Measurements from ENCODE around the gene CASZ1. TPM values are rescaled to one million over a fixed set of nuclear protein-coding genes. Genes with fewer than 3 reads are reported as not detected.

CASZ1 gene
- total and polyA plus RNA-seq, 10 of the 15 experiments (the other 5 are each of a cell fraction or from before 2014, with no cell fraction given): 0.52 to 9.8 (median 3.7) TPM

DNA sequence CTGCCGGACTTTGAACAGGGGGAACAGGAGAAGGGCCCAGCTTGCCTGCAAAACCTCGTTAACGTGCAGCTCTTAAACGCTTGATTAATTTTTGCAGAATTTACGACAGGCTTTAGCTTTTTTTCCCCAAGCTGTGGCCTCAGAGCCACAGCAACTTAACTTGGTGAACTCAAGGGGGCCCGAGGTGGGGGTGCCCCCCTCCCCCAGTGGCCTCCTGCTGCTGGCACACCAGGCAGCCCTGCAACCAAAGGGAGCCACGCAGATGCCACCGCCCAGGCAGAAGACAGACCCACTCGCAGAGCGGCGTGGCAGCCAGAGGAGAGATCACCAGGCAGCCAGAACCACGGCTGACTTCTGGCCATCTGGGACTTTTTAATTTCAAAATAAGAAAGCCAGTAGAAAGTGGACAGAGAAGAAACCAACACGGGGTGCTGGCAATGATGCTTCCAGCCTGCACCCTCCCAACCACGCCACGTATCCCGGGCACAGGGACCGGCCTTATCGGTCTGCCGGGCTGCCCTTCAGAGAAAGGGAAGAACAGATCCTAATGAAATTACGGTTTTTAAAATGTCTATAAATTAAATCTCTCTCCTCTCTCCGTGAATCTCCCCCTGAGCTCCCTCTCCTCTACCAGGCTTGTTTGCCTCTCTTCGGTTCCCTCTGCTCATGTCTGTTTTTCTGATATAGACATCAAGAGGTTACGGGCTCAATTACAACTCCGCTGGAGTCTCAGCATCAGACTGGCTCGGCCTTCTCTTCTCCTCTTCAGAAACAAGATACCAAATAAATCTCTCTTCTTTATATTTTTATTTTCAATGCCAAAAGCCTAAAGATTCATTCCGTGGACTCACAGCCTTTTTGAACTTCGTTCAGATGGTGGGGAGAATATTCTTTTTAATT, 6.4 kb downstream of the CASZ1 start:
- Histone ChIP-seq H3K9me3 (replicated peaks; ENCODE audit: control insufficient read depth, insufficient read depth, low read length) (no peaks in the 10 kb centered on the region), H3K79me2 (ENCODE audit: control insufficient read depth, insufficient read depth, low read length) (no peaks in the 10 kb centered on the region), H3K27ac (ENCODE audit: control insufficient read depth, insufficient read depth) (no peak overlapping the region), H3K36me3 (ENCODE audit: control insufficient read depth in 2 of 2, insufficient read depth in 2 of 2, low read length in 1 of 2) (no peaks in the 10 kb centered on the region), H4K20me1 (ENCODE audit: control insufficient read depth, insufficient read depth) (no peaks in the 10 kb centered on the region), H3K4me1 (ENCODE audit: control insufficient read depth, insufficient read depth, low read length) (no peaks in the 10 kb centered on the region; the same call in 1 of the 2 replicates), H3K4me3 (no peak overlapping the region), H3K27me3 (replicated peaks in 1 of 2; ENCODE audit: control insufficient read depth in 2 of 2, insufficient read depth in 2 of 2, low read length in 1 of 2) (peaks cover 4 to 5% of the 10 kb centered on the region in 2 experiments), H3K4me2 (ENCODE audit: control insufficient read depth, insufficient read depth) (no peak overlapping the region), H3K9ac (ENCODE audit: control insufficient read depth, insufficient read depth, low read length) (no peak overlapping the region), H2AFZ (ENCODE audit: control insufficient read depth, low read depth, low read length) (no peak overlapping the region)
- SMC1A ChIA-PET (ENCODE audit: uncharacterized antibody, unreplicated experiment): no interaction called here
- ATAC-seq: no peak
- 49% methylated on average over 27 of the region's 27 CpGs for WGBS (ENCODE audit: insufficient coverage, insufficient replicate concordance, low lambda C conversion rate, missing lambda C conversion rate)
- CTCF ChIA-PET: no interaction called here
- in situ Hi-C loops (cut with MboI): no loop called here
- TF ChIP-seq CREM (IDR thresholded peaks at IDR 0.05; ENCODE audit: low read depth) (no peak), CBX5 (IDR thresholded peaks at IDR 0.05; ENCODE audit: low read depth) (no peak), POLR2AphosphoS5 (IDR thresholded peaks at IDR 0.05; ENCODE audit: low read length) (no peak), MTA3 (IDR thresholded peaks at IDR 0.05; ENCODE audit: borderline replicate concordance, low read length) (no peak), MEF2A (IDR thresholded peaks at IDR 0.05; ENCODE audit: insufficient read depth, low read depth, low read length) (no peak), HCFC1 (IDR thresholded peaks at IDR 0.05; ENCODE audit: low read length) (no peak), RELA (IDR thresholded peaks at IDR 0.05; ENCODE audit: borderline replicate concordance, partially characterized antibody) (no peak), IRF4 (IDR thresholded peaks at IDR 0.05; ENCODE audit: low read depth, low read length) (no peak), CHD4 (IDR thresholded peaks at IDR 0.05) (no peak), SUPT20H (IDR thresholded peaks at IDR 0.05; ENCODE audit: borderline replicate concordance, control insufficient read depth, low read depth, low read length) (no peak), GABPA (IDR thresholded peaks at IDR 0.05; ENCODE audit: low read depth) (no peak)
- TF ChIP-seq, protein P1, sequence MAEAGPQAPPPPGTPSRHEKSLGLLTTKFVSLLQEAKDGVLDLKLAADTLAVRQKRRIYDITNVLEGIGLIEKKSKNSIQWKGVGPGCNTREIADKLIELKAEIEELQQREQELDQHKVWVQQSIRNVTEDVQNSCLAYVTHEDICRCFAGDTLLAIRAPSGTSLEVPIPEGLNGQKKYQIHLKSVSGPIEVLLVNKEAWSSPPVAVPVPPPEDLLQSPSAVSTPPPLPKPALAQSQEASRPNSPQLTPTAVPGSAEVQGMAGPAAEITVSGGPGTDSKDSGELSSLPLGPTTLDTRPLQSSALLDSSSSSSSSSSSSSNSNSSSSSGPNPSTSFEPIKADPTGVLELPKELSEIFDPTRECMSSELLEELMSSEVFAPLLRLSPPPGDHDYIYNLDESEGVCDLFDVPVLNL (IDR thresholded peaks at IDR 0.05; ENCODE audit: low read depth, low read length): no peak
- TF ChIP-seq, protein P2, sequence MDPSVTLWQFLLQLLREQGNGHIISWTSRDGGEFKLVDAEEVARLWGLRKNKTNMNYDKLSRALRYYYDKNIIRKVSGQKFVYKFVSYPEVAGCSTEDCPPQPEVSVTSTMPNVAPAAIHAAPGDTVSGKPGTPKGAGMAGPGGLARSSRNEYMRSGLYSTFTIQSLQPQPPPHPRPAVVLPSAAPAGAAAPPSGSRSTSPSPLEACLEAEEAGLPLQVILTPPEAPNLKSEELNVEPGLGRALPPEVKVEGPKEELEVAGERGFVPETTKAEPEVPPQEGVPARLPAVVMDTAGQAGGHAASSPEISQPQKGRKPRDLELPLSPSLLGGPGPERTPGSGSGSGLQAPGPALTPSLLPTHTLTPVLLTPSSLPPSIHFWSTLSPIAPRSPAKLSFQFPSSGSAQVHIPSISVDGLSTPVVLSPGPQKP (IDR thresholded peaks at IDR 0.05; ENCODE audit: low read depth, low read length): no peak
- TF ChIP-seq, protein P3, sequence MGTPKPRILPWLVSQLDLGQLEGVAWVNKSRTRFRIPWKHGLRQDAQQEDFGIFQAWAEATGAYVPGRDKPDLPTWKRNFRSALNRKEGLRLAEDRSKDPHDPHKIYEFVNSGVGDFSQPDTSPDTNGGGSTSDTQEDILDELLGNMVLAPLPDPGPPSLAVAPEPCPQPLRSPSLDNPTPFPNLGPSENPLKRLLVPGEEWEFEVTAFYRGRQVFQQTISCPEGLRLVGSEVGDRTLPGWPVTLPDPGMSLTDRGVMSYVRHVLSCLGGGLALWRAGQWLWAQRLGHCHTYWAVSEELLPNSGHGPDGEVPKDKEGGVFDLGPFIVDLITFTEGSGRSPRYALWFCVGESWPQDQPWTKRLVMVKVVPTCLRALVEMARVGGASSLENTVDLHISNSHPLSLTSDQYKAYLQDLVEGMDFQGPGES (IDR thresholded peaks at IDR 0.05): no peak
- DNase-seq (ENCODE audit: low read depth, low spot score): no peak
- RAD21 ChIA-PET (ENCODE audit: unreplicated experiment): no interaction called here
- no peak for FAIRE-seq
- POLR2A ChIA-PET: no interaction called here
- no TSS peak for BruUV-seq (replicated peaks)
- intact Hi-C loops (cut with micrococcal nuclease; ENCODE audit: unreplicated experiment): no loop called here
